GM23338 (cell line): ENCODE measurements around the gene MYH3.

Source experiments
- CTCF ChIP-seq, 2 experiments: fragments of 200-600 bp in 1 of 2; sonication (generic) in 1 of 2; conservative IDR thresholded peaks; 2 replicates each; pipeline versions ENCODE4 v1.5.1 to v1.6.1; 2016 to 2017; ENCODE audit warnings: antibody characterized with exemption in 2 of 2, low read depth in 2 of 2, mild to moderate bottlenecking in 2 of 2, moderate library complexity in 1 of 2
- EZH2phosphoT487 ChIP-seq: fragments of 200-600 bp; sonication (generic); IDR thresholded peaks from one replicate; pipeline ENCODE4 v1.8.1; 2018; ENCODE audit warnings: antibody characterized with exemption; ENCODE audit not compliant: unreplicated experiment
- POLR2AphosphoS5 ChIP-seq: IDR thresholded peaks from 2 replicates; pipeline ENCODE4 v1.6.1; 2016; ENCODE audit warnings: antibody characterized with exemption, low read depth

GRCh38 chr17:10628756-10629155, 28.4 kb downstream of the MYH3 start:
- peak; percentile 71 to 90 for TF ChIP-seq CTCF (conservative IDR thresholded peaks at IDR 0.05; ENCODE audit: low read depth in 2 of 2)
- no peak for TF ChIP-seq EZH2phosphoT487
- no peak for TF ChIP-seq POLR2AphosphoS5
